ENCODE data around the gene CAMKMT. TPM values are rescaled to one million over a fixed set of nuclear protein-coding genes. Genes with fewer than 3 reads are reported as not detected.

CAMKMT gene
- polyA plus RNA-seq, 10 donors, result 3.5 to 8.9 (median 5.9) TPM

GRCh38 chr2:44689516-44689915, 327.8 kb downstream of the CAMKMT start:
- no peak for DNase-seq

- no peak for DNase-seq
Observed at GRCh38 chr2:44691174-44691785, 329.5 kb downstream of the CAMKMT start.

- no peak for DNase-seq
Observed at GRCh38 chr2:44692821-44693220, 331.1 kb downstream of the CAMKMT start.

- no peak for DNase-seq
Observed at GRCh38 chr2:44700824-44701223, 339.1 kb downstream of the CAMKMT start.

- DNase-seq, result no peak
Observed at GRCh38 chr2:44705356-44705755, 343.6 kb downstream of the CAMKMT start.

- no peak for DNase-seq
Observed at GRCh38 chr2:44705876-44706480, 344.2 kb downstream of the CAMKMT start.

GRCh38 chr2:44706681-44707553, 345.2 kb downstream of the CAMKMT start:
- no peak for DNase-seq

GRCh38 chr2:44707945-44708660, 346.4 kb downstream of the CAMKMT start:
- peak in 1 of 3 donors; percentile 22 for DNase-seq

- DNase-seq, result no peak
Observed at GRCh38 chr2:44708661-44709000, 346.9 kb downstream of the CAMKMT start.

GRCh38 chr2:44713170-44713569, 351.4 kb downstream of the CAMKMT start:
- DNase-seq, result no peak

- peak in 1 of 3 donors; percentile 7 for DNase-seq
Observed at GRCh38 chr2:44715671-44716081, 353.9 kb downstream of the CAMKMT start.

- no peak for DNase-seq
Observed at GRCh38 chr2:44716131-44716530, 354.4 kb downstream of the CAMKMT start.

GRCh38 chr2:44718431-44718830, 356.7 kb downstream of the CAMKMT start:
- no peak for DNase-seq

GRCh38 chr2:44719562-44719961, 357.8 kb downstream of the CAMKMT start:
- DNase-seq, result no peak

- peak in 1 of 3 donors; percentile 8 for DNase-seq
Observed at GRCh38 chr2:44722026-44722625, 360.4 kb downstream of the CAMKMT start.

- no peak for DNase-seq
Observed at GRCh38 chr2:44723921-44724320, 362.2 kb downstream of the CAMKMT start.

GRCh38 chr2:44730593-44730992, 368.8 kb downstream of the CAMKMT start:
- no peak for DNase-seq

GRCh38 chr2:44731505-44731904, 369.8 kb downstream of the CAMKMT start:
- no peak for DNase-seq

- DNase-seq, result no peak
Observed at GRCh38 chr2:44736270-44736942, 374.7 kb downstream of the CAMKMT start.

- DNase-seq, result no peak
Observed at GRCh38 chr2:44740678-44741077, 378.9 kb downstream of the CAMKMT start.

GRCh38 chr2:44741507-44741906, 379.8 kb downstream of the CAMKMT start:
- DNase-seq, result peak in 1 of 3 donors; percentile 7
